Measurements from ENCODE around the gene GCKR. TPM values are rescaled to one million over a fixed set of nuclear protein-coding genes. Genes with fewer than 3 reads are reported as not detected.

The GCKR gene
- total and polyA plus RNA-seq, 8 donors = 0.37 to 1.8 (median 1.3) TPM; not detected in 1

DNA sequence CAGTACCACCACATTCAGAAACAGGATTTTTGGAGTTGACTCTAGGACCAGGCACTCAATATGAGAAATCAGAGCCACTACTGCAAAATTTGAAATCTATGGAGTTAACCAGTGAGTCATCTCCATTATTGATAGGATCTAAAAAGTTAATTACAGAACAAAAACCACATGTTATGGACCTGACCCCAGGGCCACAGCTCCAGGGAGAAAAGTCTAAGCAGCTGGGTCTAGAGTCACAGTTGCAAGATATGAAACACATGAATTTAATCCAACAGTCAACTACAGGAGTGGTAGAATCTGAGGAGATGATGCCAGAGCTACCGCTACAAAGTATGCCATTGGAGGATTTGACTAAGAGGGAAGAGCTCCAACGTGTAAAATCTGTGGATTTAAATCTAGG lies 72.8 kb downstream of the GCKR start:
- TF ChIP-seq, protein P1, sequence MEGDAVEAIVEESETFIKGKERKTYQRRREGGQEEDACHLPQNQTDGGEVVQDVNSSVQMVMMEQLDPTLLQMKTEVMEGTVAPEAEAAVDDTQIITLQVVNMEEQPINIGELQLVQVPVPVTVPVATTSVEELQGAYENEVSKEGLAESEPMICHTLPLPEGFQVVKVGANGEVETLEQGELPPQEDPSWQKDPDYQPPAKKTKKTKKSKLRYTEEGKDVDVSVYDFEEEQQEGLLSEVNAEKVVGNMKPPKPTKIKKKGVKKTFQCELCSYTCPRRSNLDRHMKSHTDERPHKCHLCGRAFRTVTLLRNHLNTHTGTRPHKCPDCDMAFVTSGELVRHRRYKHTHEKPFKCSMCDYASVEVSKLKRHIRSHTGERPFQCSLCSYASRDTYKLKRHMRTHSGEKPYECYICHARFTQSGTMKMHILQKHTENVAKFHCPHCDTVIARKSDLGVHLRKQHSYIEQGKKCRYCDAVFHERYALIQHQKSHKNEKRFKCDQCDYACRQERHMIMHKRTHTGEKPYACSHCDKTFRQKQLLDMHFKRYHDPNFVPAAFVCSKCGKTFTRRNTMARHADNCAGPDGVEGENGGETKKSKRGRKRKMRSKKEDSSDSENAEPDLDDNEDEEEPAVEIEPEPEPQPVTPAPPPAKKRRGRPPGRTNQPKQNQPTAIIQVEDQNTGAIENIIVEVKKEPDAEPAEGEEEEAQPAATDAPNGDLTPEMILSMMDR (IDR thresholded peaks at IDR 0.05) = no peak
- H3K4me1 ChIP-seq = no peaks in the 10 kb centered on the region
- H3K9me3 ChIP-seq = peaks cover 0 to 19% of the 10 kb centered on the region in 2 donors
- H3K27me3 ChIP-seq = peaks cover 0 to 15% of the 10 kb centered on the region in 2 donors
- H3K36me3 ChIP-seq = no peaks in the 10 kb centered on the region
- ATAC-seq (no peak), DNase-seq (no peak)
- no peak overlapping the region for H3K4me3 ChIP-seq
- no peak overlapping the region for H3K27ac ChIP-seq
- intact Hi-C loops (cut with DNase I) = no loop called here

DNA sequence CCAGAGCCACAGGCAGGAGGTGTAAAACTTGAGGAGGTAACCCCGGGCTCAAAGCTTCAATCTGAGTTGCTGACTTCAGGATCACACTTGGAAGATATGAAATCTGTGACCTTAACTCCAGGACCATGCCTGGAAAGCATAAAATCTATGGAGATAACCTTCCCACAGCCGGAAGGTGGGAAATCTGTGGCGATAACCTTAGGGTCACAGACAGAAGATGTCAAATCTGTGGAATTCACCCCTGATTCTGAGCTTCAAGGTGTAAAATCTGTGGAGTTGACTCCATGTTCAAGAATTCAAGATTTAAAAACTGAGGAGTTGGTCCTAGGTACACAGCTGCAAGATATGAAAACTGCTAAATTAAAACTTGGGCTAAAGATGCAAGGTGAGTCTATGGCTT lies 74.6 kb downstream of the GCKR start:
- no peak for DNase-seq
- intact Hi-C loops (cut with DNase I) = no loop called here
- H3K4me3 ChIP-seq = no peak overlapping the region
- TF ChIP-seq, protein P1 (IDR thresholded peaks at IDR 0.05) = no peak
- no peak overlapping the region for H3K27ac ChIP-seq
- no peaks in the 10 kb centered on the region for H3K4me1 ChIP-seq
- ATAC-seq = no peak
- H3K27me3 ChIP-seq = peaks cover 0 to 6% of the 10 kb centered on the region in 2 donors
- H3K36me3 ChIP-seq = no peaks in the 10 kb centered on the region
- H3K9me3 ChIP-seq = peaks cover 0 to 37% of the 10 kb centered on the region in 2 donors

DNA sequence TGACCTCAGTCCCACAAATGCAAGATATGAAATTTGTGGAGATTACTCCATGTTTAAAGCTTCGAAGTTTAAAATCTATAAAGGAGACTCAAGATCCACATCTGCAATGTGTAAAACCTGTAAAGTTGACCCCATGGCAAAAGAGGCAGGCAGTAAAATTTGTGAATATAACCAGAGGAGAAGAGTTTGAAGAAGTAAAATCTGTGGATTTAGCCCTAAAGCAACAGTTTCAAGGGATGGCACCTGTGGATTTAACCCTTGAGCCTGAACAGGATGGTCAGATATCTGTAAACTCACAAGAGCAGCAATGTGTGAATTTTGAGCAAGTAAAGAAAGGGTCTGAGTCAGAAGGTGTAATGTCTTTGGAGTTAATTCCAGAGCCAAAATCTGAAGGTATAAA lies 75.0 kb downstream of the GCKR start:
- no peaks in the 10 kb centered on the region for H3K4me1 ChIP-seq
- H3K9me3 ChIP-seq = peaks cover 0 to 41% of the 10 kb centered on the region in 2 donors
- intact Hi-C loops (cut with DNase I) = no loop called here
- no peak overlapping the region for H3K27ac ChIP-seq
- TF ChIP-seq, protein P1 (IDR thresholded peaks at IDR 0.05) = no peak
- H3K27me3 ChIP-seq = peaks cover 0 to 6% of the 10 kb centered on the region in 2 donors
- ATAC-seq (no peak), DNase-seq (no peak)
- H3K4me3 ChIP-seq = no peak overlapping the region
- no peaks in the 10 kb centered on the region for H3K36me3 ChIP-seq

DNA sequence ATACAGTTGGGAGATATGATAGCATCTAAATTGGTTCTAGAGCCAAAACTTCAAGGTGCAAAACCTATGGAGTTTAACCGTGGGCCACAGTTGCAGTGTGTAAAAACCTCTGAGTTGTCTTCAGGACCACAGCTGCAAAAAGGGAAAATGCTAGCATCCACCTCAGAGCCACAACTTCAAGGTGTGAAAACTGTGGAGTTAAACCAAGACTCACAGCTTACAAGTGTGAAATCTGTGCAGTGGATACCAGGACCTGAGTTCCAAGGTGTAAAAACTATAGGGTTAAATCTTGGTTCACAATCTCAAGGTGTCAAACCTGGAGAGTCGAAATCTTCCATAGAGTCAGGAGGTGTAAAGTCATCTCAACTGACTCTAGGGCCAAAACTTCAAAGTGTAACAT lies 75.8 kb downstream of the GCKR start:
- Histone ChIP-seq H3K4me3 (no peak overlapping the region), H3K27me3 (peaks cover 0 to 6% of the 10 kb centered on the region in 2 donors), H3K9me3 (peaks cover 0 to 49% of the 10 kb centered on the region in 2 donors), H3K4me1 (no peaks in the 10 kb centered on the region), H3K27ac (no peak overlapping the region), H3K36me3 (no peaks in the 10 kb centered on the region)
- TF ChIP-seq, protein P1 (IDR thresholded peaks at IDR 0.05) = no peak
- DNase-seq (no peak), ATAC-seq (no peak)
- intact Hi-C loops (cut with DNase I) = no loop called here

DNA sequence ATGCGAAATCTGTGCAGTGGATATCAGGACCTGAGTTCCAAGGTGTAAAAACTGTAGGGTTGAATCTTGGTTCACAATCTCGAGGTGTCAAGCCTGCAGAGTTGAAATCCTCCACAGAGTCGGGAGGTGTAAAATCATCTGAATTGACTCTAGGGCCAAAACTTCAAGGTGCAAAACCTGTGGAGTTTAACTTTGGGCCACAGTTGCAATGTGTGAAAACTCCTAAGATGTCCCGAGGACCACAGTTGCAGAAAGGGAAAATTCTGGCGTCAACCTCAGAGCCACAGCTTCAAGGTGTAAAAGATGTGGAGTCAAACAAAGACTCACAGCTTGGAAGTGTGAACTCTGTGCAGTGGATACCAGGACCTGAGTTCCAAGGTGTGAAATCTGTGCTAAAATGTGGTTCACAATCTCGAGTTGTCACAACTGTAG lies 76.4 kb downstream of the GCKR start:
- TF ChIP-seq, protein P1 (IDR thresholded peaks at IDR 0.05) = no peak
- peaks cover 0 to 5% of the 10 kb centered on the region in 2 donors for H3K27me3 ChIP-seq
- no peak overlapping the region for H3K4me3 ChIP-seq
- H3K27ac ChIP-seq = no peak overlapping the region
- no peaks in the 10 kb centered on the region for H3K4me1 ChIP-seq
- intact Hi-C loops (cut with DNase I) = no loop called here
- no peaks in the 10 kb centered on the region for H3K36me3 ChIP-seq
- DNase-seq = no peak
- no peak for ATAC-seq
- peaks cover 0 to 55% of the 10 kb centered on the region in 2 donors for H3K9me3 ChIP-seq

Other genes starting within 250 kb of the GCKR start
- gene SLC30A3, start 233.8 kb upstream of the GCKR start, total RNA-seq = under 1 TPM; 0.39 to 0.64 TPM
- gene SLC30A3, start 233.8 kb upstream of the GCKR start, polyA plus RNA-seq (ENCODE audit: insufficient read length in 6 of 6) = under 1 TPM; 0.26 to 0.69 (median 0.48) TPM
- not detected for gene DNAJC5G, start 221.4 kb upstream of the GCKR start, total RNA-seq
- under 1 TPM; 0.19 to 0.41 (median 0.30) TPM for gene DNAJC5G, start 221.4 kb upstream of the GCKR start, polyA plus RNA-seq (ENCODE audit: insufficient read length in 6 of 6)
- gene TRIM54, start 214.4 kb upstream of the GCKR start, total RNA-seq = under 1 TPM in 1 of 2 donors, not detected in 1; 0.17 TPM
- under 1 TPM in 5 of 6 donors, not detected in 1; 0.07 to 0.14 (median 0.09) TPM for gene TRIM54, start 214.4 kb upstream of the GCKR start, polyA plus RNA-seq (ENCODE audit: insufficient read length in 6 of 6)
- 1 to 10 TPM; 1.5 to 2.6 TPM for gene UCN, start 188.4 kb upstream of the GCKR start, total RNA-seq
- 1 to 10 TPM; 1.3 to 2.4 (median 1.8) TPM for gene UCN, start 188.4 kb upstream of the GCKR start, polyA plus RNA-seq (ENCODE audit: insufficient read length in 6 of 6)
- 100 to 1,000 TPM in 1 of 2 donors, 10 to 100 TPM in 1; 96.4 to 103 TPM for gene MPV17, start 173.7 kb upstream of the GCKR start, total RNA-seq
- gene MPV17, start 173.7 kb upstream of the GCKR start, polyA plus RNA-seq (ENCODE audit: insufficient read length in 6 of 6) = 100 to 1,000 TPM in 1 of 6 donors, 10 to 100 TPM in 5; 91.6 to 106 (median 99.0) TPM
- gene GTF3C2, start 140.1 kb upstream of the GCKR start, total RNA-seq = 10 to 100 TPM; 45.2 to 54.5 TPM
- 10 to 100 TPM; 63.3 to 71.7 (median 68.1) TPM for gene GTF3C2, start 140.1 kb upstream of the GCKR start, polyA plus RNA-seq (ENCODE audit: insufficient read length in 6 of 6)
- 10 to 100 TPM; 30.7 to 36.9 TPM for gene EIF2B4, start 126.5 kb upstream of the GCKR start, total RNA-seq
- 10 to 100 TPM; 50.3 to 61.4 (median 53.4) TPM for gene EIF2B4, start 126.5 kb upstream of the GCKR start, polyA plus RNA-seq (ENCODE audit: insufficient read length in 6 of 6)
- 100 to 1,000 TPM in 1 of 2 donors, 10 to 100 TPM in 1; 91.0 to 121 TPM for gene SNX17, start 126.2 kb upstream of the GCKR start, total RNA-seq
- 100 to 1,000 TPM in 3 of 6 donors, 10 to 100 TPM in 3; 93.1 to 113 (median 102) TPM for gene SNX17, start 126.2 kb upstream of the GCKR start, polyA plus RNA-seq (ENCODE audit: insufficient read length in 6 of 6)
- 10 to 100 TPM; 16.4 to 17.2 TPM for gene ZNF513, start 116.1 kb upstream of the GCKR start, total RNA-seq
- gene ZNF513, start 116.1 kb upstream of the GCKR start, polyA plus RNA-seq (ENCODE audit: insufficient read length in 6 of 6) = 10 to 100 TPM; 12.8 to 18.8 (median 15.8) TPM
- 10 to 100 TPM; 55.5 to 66.5 TPM for gene PPM1G, start 87.2 kb upstream of the GCKR start, total RNA-seq
- 10 to 100 TPM; 72.1 to 88.0 (median 81.1) TPM for gene PPM1G, start 87.2 kb upstream of the GCKR start, polyA plus RNA-seq (ENCODE audit: insufficient read length in 6 of 6)
- 10 to 100 TPM; 81.6 to 85.4 TPM for gene NRBP1, start 68.2 kb upstream of the GCKR start, total RNA-seq
- gene NRBP1, start 68.2 kb upstream of the GCKR start, polyA plus RNA-seq (ENCODE audit: insufficient read length in 6 of 6) = 100 to 1,000 TPM; 119 to 137 (median 123) TPM
- 10 to 100 TPM; 34.0 to 45.6 TPM for gene KRTCAP3, start 54.5 kb upstream of the GCKR start, total RNA-seq
- gene KRTCAP3, start 54.5 kb upstream of the GCKR start, polyA plus RNA-seq (ENCODE audit: insufficient read length in 6 of 6) = 10 to 100 TPM; 12.0 to 17.8 (median 14.7) TPM
- 10 to 100 TPM; 21.0 to 23.8 TPM for gene IFT172, start 7.1 kb upstream of the GCKR start, total RNA-seq
- 10 to 100 TPM; 42.8 to 65.3 (median 55.6) TPM for gene IFT172, start 7.1 kb upstream of the GCKR start, polyA plus RNA-seq (ENCODE audit: insufficient read length in 6 of 6)
- gene FNDC4, start 1.6 kb upstream of the GCKR start, total RNA-seq = 1 to 10 TPM; 4.4 to 8.0 TPM
- 10 to 100 TPM; 12.3 to 16.6 (median 14.0) TPM for gene FNDC4, start 1.6 kb upstream of the GCKR start, polyA plus RNA-seq (ENCODE audit: insufficient read length in 6 of 6)
- gene ZNF512, start 86.2 kb downstream of the GCKR start, total RNA-seq = 10 to 100 TPM; 29.3 to 29.6 TPM
- gene ZNF512, start 86.2 kb downstream of the GCKR start, polyA plus RNA-seq (ENCODE audit: insufficient read length in 6 of 6) = 10 to 100 TPM; 78.8 to 93.5 (median 84.5) TPM
- 1 to 10 TPM; 2.9 to 3.0 TPM for gene CCDC121, start 132.2 kb downstream of the GCKR start, total RNA-seq
- gene CCDC121, start 132.2 kb downstream of the GCKR start, polyA plus RNA-seq (ENCODE audit: insufficient read length in 6 of 6) = 10 to 100 TPM; 11.7 to 13.2 (median 13.1) TPM
- gene GPN1, start 132.2 kb downstream of the GCKR start, total RNA-seq = 10 to 100 TPM; 24.2 to 25.0 TPM
- 10 to 100 TPM; 53.0 to 61.7 (median 54.8) TPM for gene GPN1, start 132.2 kb downstream of the GCKR start, polyA plus RNA-seq (ENCODE audit: insufficient read length in 6 of 6)
- 10 to 100 TPM; 30.8 to 32.2 TPM for gene SUPT7L, start 166.8 kb downstream of the GCKR start, total RNA-seq
- 10 to 100 TPM; 51.6 to 62.5 (median 58.1) TPM for gene SUPT7L, start 166.8 kb downstream of the GCKR start, polyA plus RNA-seq (ENCODE audit: insufficient read length in 6 of 6)
- gene SLC4A1AP, start 167.1 kb downstream of the GCKR start, total RNA-seq = 10 to 100 TPM; 18.5 to 20.3 TPM
- gene SLC4A1AP, start 167.1 kb downstream of the GCKR start, polyA plus RNA-seq (ENCODE audit: insufficient read length in 6 of 6) = 10 to 100 TPM; 32.3 to 40.1 (median 33.3) TPM

All from left lung (tissue), 10 donors.